Posterior vena cava (tissue), 2 donors: Measurements from ENCODE around the gene ZNF813. TPM values are rescaled to one million over a fixed set of nuclear protein-coding genes. Genes with fewer than 3 reads are reported as not detected.
"Not testable (repeated sequence)": the region's sequence is repeated elsewhere in the genome, so short reads cannot be mapped to it uniquely, and the experiment has no call there.

ENCODE experiments used
- DNase-seq: peaks from one replicate; pipeline ENCODE4 v3.0.0-alpha.2; 2020; ENCODE audit warnings: low spot score
- intact Hi-C, 2 donors: fragments of 100-400 bp; cut with DNase I; formaldehyde crosslinking; loops; one replicate each; pipeline versions ENCODE4 v1.14.1 to v1.14.2; 2022 to 2023
- total RNA-seq, 2 donors: library from RNA; stranded (reverse); fragmentation: NEBNext Ultra II Directional; extraction: Animal tissue kit (Norgen Biotek cat#: 25700); gene quantifications; one replicate each; pipeline ENCODE4 v1.2.1, GENCODE V29; 2021
- donor health status: DM: yes; HTN: yes; CAD: no.
- donor health status: DM: yes; HTN: yes; CAD: no.

ZNF813 gene
- total RNA-seq, 2 donors from 2014 or later: 2.5 to 2.9 TPM

- not testable (repeated sequence) for DNase-seq
Observed at GRCh38 chr19:53474832-53475231, 7.3 kb downstream of the ZNF813 start.

DNA sequence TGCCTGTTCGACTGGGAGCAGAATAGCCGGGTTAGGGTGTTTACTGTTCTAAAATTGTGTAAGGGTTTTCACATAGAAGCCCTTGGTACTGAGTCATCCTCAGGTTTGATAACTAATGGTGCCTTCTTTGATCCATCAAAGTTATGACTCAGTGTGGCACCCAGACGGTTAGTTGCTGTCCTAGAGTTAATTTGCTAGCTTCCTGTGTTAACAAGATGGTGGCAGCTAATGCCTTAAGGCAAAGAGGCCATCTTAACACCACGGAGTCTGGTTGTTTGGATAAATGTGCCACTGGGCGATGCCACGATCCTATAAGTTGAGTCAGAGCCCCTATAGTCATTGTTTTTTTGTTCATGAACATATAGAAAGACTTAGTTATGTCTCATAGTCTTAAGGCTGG is 7.9 kb downstream of the ZNF813 start:
- DNase-seq, intact Hi-C loops: not testable (repeated sequence)

More at GRCh38 chr19:53474832-53475231, 7.3 kb downstream of the ZNF813 start:
- intact Hi-C loops: not testable (repeated sequence)

GRCh38 chr19:53483751-53484150 is 16.2 kb downstream of the ZNF813 start:
- DNase-seq, intact Hi-C loops: not testable (repeated sequence)

GRCh38 chr19:53485046-53486004 is 17.8 kb downstream of the ZNF813 start:
- intact Hi-C loops: no loop called here
- no peak for DNase-seq

GRCh38 chr19:53492153-53492552 is 24.6 kb downstream of the ZNF813 start:
- intact Hi-C loops: no loop called here

GRCh38 chr19:53497311-53498023 is 29.9 kb downstream of the ZNF813 start:
- intact Hi-C loops, DNase-seq: not testable (repeated sequence)

More at GRCh38 chr19:53492153-53492552, 24.6 kb downstream of the ZNF813 start:
- DNase-seq: no peak

GRCh38 chr19:53498024-53498395 is 30.5 kb downstream of the ZNF813 start:
- intact Hi-C loops, DNase-seq: not testable (repeated sequence)

DNA sequence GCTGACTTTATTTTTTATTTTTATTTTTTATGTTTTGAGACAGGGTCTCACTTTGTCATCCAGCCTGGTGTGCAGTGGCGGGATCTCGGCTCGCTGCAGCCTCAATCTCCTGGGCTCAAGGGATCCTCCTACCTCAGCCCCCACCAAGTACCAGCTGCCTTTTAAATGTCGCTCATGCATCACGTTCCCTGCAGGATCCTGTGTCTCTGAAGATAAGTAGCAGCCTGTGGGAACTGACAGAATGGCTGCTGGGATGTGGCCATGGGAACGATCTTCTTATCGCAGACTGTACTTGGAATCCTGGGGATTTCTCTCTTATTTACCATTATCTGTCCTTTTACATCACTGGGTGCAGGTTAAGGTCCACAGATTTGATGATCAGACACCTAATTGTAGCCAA is 35.6 kb downstream of the ZNF813 start:
- DNase-seq, intact Hi-C loops: not testable (repeated sequence)

DNA sequence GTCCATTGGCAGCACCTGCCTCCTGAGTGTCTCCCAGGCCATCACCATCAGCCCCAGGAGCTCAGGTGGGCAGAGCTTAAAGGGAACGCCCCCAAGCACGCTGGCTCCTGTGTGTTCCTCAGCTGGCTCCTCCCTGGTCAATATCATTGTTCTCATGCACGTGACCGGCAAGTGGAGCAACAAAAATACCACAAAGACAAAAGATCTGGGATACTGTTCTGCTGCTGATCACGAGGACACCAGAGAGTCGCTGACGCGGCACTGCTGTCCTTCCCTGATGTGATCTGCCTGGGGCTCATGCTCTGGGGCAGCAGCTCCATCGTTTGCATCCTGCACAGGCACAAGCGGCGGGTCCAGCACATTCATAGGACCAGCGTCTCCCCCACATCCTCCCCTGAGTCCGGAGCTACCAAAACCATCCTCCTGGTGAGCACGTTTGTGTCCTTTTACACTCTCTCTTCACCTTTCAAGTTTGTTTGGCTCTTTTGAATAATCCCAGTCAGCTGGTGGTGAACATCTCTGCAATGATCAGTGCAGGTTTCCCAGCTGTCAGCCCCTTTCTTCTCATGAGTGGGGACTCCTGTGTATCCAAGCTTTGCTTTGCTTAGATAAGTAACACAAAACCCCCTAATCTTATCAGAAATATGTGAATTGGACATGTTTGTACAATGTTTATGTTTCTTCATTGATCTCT is 36.3 kb downstream of the ZNF813 start:
- DNase-seq, intact Hi-C loops: not testable (repeated sequence)

- DNase-seq, intact Hi-C loops: not testable (repeated sequence)
Observed at GRCh38 chr19:53504365-53504703, 36.8 kb downstream of the ZNF813 start.

GRCh38 chr19:53504885-53505284 is 37.4 kb downstream of the ZNF813 start:
- intact Hi-C loops: no loop called here
- no peak for DNase-seq

DNA sequence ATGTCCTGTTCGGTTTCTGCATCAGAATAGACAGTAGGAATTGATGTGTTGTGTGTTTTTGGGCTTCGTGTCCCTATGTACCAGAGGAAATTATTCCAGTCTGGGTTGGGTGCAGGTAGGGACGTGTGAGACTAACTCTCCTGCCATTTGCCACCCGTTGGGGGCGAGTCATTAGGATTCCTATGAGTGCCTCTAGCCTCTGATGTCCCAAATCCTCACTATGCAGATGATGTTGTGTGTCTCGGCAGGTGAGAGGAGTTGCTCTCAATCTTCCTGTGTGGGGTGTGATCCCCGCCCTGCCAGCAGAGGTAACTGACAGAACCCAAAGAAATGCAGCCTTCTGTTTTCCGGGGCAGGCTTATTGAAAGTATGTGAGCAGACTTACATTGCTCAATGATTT is 39.2 kb downstream of the ZNF813 start:
- intact Hi-C loops: no loop called here
- no peak for DNase-seq

DNA sequence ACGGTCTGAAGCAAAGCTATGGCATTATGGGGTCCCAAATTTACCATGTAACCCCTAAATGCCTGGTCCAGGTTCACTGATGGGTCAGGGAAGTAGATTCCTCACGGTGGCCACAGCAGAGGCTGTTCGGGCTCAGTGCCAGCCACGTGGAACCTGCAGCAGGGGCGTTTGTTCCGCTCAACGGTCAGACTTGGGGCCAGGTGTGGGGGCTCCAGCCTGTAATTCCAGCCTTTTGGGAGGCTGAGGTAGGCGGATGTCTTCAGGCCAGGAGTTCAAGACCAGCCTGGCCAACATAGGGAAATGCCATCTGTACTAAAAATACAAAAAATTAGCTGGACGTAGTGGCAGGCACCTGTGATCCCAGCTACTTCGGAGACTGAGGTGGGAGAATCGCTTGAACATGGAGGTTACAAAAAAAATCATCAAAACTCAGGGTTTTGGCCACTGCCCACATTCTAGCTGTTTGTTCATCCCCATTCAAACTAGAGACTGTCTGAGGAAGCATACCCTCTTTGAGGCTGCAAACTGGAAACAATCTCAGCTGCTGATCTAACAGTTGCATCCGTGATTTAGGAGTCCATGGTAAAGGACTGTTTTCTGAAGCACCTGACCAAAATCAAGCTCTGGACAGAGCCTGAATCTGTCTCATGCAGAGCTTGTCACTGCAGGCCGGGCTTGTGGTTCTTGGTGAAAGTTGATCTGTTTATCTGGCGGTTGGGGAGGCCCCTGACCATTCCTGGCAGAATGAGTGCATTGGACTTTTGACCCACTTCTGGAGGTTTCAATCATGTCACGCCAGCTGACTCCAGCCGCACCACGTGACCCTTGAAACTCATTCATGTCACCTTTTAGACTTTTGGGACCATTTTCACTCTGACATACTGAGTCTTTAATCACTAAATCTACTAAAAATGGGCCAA is 40.2 kb downstream of the ZNF813 start:
- DNase-seq: no peak
- intact Hi-C loops: no loop called here

- intact Hi-C loops: no loop called here
- DNase-seq: no peak
Observed at GRCh38 chr19:53509443-53509842, 41.9 kb downstream of the ZNF813 start.

- DNase-seq: no peak
- intact Hi-C loops: no loop called here
Observed at GRCh38 chr19:53509845-53510244, 42.3 kb downstream of the ZNF813 start.

DNA sequence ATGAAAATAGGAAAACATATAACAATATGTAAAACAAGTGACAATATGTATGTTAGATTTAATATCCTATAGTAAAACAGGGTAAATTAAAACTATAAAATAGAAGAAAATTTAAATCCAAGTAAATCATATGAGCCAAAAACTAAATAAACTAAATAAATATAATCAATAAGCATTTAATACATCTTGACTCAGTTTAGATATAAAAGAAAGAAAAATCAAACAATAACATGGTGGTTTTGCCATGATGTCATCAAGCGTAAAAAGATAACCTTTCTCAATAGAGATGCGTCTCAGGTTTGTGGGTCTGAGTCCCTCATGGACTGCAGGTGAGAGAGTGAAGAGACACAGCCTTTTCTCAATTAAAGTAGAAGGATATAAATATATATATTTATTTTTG is 43.8 kb downstream of the ZNF813 start:
- no peak for DNase-seq
- intact Hi-C loops: no loop called here

DNA sequence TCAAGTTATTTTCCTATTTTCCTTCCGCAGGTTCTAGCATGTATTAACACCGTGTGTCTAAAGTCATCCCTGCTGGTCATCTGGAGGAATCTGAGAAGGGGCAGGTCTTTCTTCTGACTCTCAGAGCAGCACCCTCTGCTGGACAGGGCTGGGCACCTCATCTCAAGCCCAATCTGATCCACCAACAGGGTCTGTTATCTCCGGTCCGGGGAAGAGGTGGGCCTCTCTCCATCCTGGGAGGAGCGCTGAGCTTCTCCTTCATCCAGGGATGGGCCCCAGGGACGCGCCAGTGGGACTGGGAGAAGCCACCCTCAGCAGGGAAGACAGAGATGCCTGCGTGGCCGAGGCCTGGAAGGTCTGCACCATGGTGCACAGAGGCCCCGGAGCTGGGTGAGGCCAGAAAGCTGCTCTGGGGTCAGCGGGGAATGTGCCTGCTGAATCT is 44.4 kb downstream of the ZNF813 start:
- DNase-seq: no peak
- intact Hi-C loops: no loop called here

DNA sequence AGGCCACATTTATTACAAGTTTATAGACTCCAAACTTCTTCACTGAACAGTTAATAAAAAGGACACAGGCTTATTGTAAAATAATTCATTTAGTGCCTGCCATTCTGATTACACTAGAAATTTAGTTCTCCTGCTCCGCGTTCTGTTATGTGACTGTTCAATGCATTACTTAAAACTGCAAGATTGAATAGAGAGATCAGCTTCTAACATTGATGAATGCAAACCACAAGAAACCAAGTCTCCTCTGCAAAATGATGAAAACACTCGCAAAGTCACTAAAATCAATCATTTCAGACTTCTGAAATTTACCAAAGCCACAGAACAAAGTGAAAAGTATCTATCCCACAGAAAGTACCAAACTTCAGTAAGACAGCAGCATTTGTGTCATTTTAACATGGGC is 47.5 kb downstream of the ZNF813 start:
- DNase-seq, intact Hi-C loops: not testable (repeated sequence)
